Ureter (tissue), 1 donor: ENCODE results near the gene SINHCAF. TPM values are rescaled to one million over a fixed set of nuclear protein-coding genes. Genes with fewer than 3 reads are reported as not detected.
"Not testable (repeated sequence)": the region's sequence is repeated elsewhere in the genome, so short reads cannot be mapped to it uniquely, and the experiment has no call there.

Source experiments
- DNase-seq: peaks from one replicate; pipeline ENCODE4 v3.0.0-alpha.2; 2020; ENCODE audit warnings: low spot score
- total RNA-seq: library from RNA; stranded (reverse); gene quantifications from one replicate; pipeline ENCODE4 v1.2.4, GENCODE V29; 2023
- donor health status: DM: yes; HTN: yes; CAD: no.

SINHCAF gene
- total RNA-seq, 1 donor from 2014 or later: 88.4 TPM

DNA sequence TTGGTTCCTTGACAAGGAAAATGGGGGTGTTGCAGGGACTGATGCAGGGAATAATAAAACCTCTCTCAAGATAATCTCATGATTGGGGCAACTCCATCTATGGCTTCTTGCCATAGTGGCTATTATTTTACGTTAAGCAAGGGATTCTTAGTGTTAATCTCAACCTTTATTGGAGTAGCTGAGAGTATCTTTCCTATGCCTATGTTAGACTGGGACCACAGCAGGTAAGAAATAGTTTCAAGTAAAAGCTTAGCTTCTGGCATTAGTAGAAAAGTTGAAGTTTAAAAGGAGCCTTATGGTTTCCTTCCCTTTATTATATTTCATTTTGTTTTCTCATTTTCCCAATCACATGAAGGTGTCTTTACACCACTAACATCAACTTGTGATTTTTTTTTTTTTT lies 16.7 kb downstream of the SINHCAF start:
- no peak for DNase-seq

DNA sequence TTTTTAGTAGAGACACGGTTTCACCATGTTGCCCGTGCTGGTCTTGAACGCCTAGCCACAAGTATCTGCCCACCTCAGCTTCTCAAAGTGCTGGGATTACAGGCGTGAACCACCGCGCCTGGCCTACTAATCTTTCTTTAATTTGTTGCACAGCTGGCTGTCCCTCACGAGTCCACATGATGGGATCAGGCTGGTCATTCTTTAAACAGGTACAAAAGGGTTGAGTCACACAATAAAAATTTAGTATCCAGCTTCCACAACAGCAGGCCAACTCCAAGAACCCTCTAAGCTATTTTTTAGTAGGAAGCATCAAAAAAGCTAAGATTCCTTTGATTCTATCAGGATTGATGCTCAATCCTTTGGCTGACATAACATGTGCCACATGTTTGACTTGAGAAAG lies 17.8 kb downstream of the SINHCAF start:
- DNase-seq: no peak

DNA sequence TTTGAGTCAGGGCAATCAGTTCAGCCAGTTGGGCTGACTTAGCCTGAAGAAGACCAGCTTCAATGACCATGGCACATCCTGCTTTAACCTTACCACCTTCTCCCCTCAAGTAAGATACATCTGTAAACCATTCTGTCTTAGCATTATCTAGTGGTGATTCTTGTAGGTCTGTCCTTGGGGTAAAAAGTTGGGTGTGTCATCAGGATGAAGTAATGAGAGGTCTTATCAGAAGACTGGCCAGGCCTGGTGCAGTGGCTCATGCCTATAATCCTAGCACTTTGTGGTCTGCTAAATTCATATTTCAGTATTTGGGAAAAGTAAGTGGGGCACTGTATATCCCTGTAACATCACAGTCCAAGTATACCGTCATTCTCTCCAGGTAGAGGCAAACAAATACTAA lies 19.1 kb downstream of the SINHCAF start:
- no peak for DNase-seq

DNA sequence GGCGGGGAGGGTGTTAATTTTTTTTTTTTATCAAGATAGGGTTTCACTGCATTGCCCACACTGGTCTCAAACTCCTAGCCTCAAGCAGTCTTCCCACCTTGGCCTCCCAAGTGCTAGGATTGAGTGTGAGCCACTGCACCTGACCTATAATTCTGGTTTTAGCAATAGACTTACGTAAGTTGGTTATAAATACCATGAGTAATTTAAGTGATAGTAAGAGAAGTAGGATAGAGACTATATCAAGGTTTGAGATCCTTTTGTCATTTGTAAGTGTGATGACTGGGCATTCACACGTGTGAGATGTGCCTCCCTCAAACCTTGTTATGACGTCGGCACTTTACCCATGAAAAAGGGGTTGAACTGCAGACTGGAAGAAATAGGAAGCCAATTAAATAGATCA lies 22.5 kb downstream of the SINHCAF start:
- no peak for DNase-seq

DNA sequence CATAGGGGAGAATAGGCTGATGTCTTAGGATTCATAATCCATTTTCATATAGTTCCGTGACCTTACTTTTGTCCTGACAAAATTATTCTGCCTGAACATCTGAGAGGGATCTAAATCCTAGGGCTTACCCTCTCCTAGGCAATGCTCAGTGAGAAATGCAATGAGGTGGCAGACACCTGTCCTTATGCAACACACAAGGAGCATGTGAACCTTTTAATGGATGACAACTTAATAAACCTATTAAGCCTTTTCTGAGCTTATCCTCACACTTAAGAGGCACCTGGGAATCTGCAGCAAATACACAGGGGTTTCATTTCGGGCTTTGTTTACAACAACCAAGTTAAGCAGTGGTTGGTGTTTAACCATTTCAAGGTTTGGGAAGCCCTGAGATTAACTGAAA lies 24.6 kb downstream of the SINHCAF start:
- DNase-seq: no peak

DNA sequence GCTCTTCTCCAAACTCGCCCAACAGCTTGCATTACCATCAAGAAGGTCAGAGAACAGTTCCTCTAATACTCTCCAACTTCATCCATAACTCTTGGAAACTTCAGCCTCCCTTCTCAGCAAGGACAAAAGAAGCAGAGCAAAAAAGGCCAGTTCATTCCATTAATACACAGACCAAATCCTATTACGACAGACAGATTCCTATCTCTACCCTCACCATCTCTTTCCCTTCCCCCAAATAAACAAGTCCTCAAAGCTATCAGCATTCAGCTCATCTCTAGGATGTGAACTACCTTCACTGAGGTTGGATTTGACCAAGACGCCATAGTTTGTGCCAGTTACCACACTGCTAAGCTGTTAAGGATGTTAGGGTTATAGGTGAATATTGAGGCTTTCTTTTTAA lies 25.2 kb downstream of the SINHCAF start:
- DNase-seq: no peak

DNA sequence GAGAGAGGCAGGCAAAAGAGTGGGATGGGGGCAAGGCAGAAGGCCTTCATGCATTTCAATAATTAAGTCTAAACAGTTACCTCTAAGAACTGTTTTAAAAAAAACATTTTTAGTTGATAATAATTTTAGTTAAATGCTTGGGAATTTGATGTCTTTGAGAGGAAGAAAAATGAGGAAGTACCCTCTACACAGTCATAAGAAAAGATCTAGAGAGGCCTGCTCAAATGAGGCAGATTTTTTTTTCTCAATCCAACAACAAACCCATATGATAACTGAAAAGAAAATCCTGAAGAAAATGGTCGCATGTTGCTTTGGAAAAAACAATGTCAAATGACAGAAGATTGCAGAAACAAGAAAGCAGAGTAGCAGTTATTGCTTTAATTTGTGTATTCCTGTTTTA lies 25.6 kb downstream of the SINHCAF start:
- no peak for DNase-seq

DNA sequence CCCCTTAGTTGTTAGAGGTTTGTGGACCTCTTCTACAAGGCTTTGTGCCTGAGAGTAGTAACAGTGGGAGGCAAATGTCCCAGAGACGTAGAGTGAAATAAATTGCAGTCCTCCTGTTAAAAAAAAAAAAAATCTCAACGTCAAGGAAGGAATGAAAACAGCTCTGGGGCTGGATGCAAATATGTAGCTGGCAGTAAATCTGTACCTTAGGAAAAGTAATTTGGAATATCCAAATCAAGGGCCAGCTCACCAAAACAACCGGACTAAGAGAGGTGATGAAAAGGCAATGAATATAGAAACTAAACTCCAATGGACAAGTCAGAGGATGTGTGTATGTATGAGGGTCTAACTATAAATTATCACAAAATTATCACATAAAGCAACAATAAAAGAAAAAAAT lies 27.0 kb downstream of the SINHCAF start:
- no peak for DNase-seq

DNA sequence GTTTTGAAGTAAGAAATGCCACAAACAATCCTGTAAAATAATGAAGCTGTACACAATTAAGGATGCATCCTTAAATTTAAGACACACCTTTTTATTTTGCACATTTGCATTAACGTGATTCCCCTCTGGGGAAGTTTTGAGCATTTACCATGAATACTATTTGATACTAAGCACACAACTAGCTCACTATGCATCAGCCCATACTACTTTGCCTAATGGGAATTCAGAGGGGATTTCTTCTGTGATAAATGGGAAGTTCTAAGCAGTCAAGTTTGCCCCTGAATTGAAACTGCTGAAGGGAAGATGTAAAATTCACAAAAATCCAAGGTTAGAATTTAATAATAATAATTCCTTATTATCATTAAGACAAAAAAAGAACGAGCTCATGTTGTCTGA lies 27.4 kb downstream of the SINHCAF start:
- no peak for DNase-seq

DNA sequence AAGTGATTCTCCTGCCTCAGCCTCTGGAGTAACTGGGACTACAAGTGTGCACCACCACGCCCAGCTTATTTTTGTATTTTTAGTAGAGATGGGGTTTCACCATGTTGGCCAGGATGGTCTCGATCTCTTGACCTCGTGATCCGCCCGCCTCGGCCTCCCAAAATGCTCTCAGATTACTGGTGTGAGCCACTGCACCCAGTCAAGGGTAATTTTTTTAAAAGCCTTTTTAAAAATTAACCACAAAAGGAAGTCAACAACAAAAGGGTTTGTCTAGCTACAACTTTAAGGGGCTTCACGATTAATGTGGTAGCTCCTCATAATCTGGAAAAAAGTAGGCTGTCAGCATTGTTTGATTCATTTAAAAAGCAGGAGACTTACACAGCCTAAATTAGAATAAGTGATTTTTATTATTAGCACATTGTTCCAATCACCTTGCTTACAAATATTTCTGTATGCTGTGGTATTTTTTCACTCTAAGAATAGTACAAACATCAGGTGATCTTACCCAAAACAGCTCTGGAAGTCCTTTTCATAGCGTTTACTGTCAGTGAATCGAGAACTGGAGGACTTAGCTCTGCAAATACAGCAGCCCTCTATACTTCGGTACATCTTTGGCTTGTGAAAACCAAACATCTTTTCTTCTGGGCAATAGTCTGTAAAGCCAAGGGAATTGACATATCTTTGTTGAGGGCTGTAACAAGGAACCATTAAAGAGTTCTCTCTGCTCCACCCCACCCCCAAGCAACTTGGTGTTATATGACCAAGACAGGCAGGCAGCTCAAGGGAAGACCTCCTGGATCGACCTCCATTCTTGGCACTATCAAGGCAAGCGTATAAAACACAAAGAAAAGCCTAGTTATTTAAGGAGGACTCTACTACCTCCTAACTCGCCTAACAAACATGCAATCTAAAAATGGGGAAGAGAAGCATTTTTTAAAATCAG lies 28.1 kb downstream of the SINHCAF start:
- no peak for DNase-seq

DNA sequence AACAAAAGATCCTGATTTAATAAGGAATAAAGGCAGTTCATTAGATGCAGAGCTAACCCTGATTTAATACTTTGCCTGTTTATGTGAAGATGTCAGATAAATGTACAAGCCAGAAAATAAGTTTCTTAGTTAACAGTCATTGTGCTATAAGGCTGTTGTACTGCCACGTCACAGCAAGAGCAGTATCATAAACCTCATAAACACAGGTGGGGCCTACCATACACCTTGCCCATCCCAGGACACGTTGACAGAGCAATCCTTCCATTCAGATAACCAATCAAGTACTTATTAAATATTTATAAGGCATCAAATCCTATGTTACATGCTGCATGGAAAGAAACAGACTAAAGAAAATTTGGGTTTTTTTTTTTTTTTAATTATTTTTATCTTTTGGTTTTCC lies 36.5 kb downstream of the SINHCAF start:
- DNase-seq: no peak

DNA sequence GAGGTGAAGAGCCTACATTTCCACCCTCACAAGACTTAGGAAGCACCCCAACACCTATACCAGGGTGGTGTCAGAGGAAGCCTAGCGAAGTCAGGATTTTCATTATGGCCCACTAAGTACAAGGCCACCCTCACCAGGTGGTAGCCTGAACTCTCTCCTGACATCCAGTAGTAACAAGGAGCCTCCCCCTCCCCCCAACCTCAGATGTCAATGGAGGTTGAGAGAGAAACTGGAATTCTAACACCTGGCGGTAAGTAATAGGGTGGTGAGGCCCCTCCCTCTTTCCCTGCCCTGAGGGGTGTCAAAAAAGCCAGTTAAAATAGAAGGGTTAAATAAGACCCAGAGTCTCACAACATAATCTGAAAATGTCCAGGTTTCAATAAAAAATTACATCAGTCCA lies 37.6 kb downstream of the SINHCAF start:
- DNase-seq: no peak

DNA sequence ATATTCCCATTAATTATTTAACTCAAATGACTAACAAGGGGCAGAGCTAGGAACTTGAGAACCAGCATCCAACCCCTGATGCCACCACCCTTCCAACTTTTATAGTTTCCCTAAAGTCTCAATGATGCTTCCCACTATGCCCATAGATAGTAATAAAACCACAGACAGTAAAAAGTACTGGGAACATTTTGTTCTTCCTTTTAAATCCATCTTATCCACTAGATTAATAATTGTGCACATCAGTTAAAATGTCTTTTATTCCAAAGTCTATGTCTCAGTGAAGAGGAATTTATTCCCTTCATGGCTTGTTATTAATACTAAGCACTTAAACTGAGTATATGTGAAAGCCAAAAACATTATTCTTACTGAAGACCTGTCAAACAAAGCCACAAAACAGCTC lies 45.8 kb downstream of the SINHCAF start:
- DNase-seq: no peak

DNA sequence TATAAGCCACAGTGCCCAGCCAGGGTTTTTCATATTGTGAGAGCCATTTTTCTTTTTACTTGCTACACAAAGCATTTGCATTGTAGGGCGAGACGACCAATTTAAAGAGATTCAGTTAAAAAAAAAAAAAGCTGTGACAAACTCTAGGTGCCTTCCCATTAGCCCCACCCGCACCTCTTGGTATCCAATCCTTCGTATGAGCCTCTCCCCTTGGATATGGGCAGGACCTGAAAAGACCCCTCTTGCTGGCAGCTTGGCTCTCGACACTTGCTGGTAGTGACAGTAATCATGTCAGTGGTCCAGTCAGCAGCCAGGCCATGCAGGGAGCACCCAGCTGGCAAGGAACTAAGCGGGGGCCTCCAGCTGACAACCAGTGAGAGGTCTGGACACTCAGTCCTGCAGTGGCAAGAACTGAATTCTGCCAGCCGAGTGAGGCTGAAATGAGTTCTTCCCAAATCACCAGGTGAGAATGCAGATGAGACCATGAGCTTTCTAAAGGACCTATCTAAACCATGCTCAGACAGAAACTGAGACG lies 46.5 kb downstream of the SINHCAF start:
- no peak for DNase-seq

DNA sequence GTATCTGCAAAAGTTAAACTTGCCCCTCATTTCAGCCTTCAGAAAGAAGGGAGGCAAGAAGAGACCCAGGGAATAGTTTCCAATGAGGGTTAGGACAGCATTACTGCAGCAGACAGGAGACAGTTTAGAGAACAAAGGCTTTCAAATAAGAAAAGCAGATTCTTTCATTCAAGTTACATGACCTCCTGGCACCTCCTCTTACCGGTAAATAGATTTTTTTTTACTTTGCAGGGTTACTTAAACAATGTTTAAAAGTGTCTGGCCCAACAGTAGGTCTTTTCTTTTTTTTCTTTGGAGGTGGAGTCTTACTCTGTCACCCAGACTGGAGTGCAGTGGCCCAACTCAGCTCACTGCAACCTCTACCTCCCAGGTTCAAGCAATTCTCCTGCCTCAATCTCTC lies 47.1 kb downstream of the SINHCAF start:
- DNase-seq: no peak

DNA sequence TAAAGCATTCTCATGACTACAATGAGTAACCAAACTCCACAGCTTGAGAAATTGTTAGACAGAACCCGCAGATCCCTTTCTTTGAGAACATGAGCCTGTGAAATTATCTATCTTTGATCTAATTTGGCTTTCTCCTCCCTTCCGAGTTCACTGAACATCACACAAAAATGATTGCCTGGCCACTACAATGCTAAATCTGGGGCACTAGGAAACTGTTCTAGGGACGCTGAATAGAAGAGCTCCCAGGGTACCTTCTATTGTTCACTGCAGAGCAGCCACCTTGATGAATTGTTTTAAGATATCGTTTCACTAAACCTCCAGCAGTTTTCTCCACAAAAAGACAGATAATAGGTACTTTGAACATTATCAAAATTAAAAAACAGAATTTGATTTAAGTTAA lies 47.5 kb downstream of the SINHCAF start:
- DNase-seq: no peak

DNA sequence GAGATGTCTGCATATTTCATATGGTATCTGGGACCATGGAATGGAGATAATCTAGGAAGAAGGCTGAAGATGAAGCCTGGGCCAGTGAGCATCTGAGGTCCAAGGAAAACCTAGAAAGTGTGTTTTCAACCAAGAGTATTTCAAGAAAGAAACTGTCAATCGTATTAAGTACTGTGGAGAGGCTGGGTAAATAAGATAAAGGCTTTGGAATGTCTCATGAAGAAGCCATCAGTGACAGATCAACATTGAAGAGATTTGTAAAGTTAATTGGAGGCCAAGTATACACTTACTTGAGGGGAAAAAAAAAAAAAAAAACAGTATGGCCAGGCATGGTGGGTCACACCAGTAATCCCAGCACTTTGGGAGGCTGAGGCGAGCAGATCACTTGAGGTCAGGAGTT lies 48.9 kb downstream of the SINHCAF start:
- no peak for DNase-seq

DNA sequence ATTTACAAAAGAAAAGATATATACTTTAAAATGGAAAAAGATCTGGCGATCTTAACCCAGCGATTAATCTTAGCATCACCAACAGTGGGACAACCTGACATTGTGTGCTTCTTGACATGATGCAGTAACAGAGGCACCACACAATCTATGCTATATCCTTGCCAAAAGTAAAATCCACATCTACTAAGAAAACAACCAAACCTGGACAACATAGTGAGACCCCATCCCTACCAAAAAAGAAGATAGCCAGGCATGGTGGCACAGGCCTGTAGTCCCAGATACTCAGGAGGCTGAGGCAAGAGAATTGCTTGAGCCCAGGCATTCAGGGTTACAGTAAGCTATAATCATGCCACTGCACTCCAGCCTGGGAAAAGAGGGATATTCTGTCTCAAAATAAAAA lies 50.5 kb downstream of the SINHCAF start:
- DNase-seq: no peak

DNA sequence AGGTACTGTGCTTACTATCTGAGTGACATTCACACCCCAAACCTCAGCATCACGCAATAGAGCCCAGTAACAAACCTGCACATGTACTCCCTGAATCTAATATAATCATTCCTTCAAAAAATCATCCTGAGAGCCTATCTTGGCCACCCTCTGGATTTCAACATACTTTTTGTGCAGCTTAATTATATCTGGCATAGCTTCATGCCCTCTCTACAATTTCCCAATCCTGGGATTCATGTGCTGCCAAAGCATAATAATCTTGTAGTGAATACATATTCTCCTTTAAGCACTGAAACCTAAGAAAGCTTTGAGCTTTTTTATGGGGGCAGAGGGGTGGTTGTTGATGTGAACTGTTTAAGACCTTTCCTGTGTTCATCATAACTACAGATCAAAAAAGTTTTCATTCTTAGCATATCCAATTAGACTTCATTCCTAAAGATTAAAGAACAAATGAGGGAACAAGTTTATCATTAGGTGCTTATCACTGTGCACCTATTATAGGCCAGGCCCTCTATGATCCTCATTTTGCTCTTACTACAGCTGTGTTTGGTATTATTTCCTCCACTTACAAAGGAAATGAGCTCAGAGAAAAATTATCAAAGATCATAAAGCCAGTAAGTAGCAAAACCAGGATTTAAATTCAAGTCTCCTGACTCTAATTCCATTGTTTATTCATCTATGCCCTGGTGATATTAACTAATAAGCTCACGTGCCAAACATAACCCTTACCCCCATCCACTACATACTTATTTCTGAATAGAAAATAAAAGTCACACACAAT lies 51.2 kb downstream of the SINHCAF start:
- no peak for DNase-seq

DNA sequence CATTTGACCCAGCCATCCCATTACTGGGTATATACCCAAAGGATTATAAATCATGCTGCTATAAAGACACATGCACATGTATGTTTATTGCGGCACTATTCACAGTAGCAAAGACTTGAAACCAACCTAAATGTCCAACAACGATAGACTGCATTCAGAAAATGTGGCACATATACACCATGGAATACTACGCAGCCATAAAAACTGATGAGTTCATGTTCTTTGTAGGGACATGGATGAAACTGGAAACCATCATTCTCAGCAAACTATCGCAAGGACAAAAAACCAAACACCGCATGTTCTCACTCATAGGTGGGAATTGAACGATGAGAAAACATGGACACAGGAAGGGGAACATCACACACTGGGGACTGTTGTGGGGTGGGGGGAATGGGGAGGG lies 52.2 kb downstream of the SINHCAF start:
- not testable (repeated sequence) for DNase-seq

DNA sequence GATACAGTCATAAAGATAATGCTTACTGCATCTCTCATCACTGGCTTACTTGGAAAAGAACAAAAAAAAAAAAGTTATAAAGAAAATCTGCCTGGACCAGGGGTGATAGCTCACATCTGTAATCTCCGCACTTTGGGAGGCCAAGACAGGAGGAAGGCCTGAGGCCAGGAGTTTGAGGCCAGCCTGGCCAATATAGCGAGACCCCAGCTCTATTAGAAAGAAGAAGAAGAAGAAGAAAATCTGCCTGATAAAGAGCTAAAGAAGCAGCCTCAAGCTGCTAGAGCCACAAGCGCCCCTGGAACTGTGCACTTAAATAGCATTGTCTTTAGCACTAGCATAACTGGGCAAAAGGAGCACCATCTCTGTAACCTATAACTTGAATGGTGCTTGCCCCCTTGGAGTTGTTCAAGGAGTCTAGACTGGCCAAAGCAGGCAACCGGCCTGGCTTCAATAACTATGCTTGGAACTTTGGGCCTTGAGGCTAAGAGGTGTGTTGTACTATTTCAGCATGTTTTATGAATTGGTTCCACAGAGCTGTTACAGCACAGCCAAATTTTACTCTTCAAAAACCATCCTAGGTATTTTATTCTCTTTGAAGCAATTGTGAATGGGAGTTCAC lies 53.2 kb downstream of the SINHCAF start:
- no peak for DNase-seq

DNA sequence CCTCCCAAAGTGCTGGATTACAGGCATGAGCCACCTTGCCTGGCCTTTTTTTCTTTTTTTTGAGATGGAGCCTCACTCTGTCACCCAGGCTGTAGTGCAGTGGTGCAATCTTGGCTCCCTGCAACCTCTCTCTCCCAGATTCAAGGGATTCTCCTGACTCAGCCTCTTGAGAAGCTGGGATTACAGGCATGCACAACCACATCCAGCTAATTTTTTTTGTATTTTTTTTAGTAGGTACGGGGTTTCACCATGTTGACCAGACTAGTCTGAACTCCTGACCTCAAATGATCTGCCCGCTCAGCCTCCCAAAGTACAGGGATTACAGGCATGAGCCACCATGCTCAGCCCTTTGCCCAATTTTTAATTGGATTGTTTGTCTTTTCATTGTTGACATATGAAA lies 58.0 kb downstream of the SINHCAF start:
- DNase-seq: no peak
